H1 (cell line): ENCODE data around the gene AVPR2. TPM values are rescaled to one million over a fixed set of nuclear protein-coding genes. Genes with fewer than 3 reads are reported as not detected.

Source experiments
- ATF2 ChIP-seq: IDR thresholded peaks from 2 replicates; pipeline ENCODE4 v1.6.1; 2012; ENCODE audit warnings: low read length, inconsistent platforms
- CTBP2 ChIP-seq: IDR thresholded peaks from 2 replicates; pipeline ENCODE4 v1.7.0; 2011; ENCODE audit warnings: borderline replicate concordance, mild to moderate bottlenecking, moderate library complexity, mixed read lengths, low read length; ENCODE audit not compliant: insufficient read depth, insufficient read length
- HDAC6 ChIP-seq: IDR thresholded peaks from one replicate; pipeline ENCODE4 v1.7.1; 2012; ENCODE audit warnings: low read depth, mild to moderate bottlenecking, inconsistent platforms, low read length, moderate library complexity
- SIRT6 ChIP-seq: IDR thresholded peaks from one replicate; pipeline ENCODE4 v1.7.1; 2012; ENCODE audit warnings: low read length, inconsistent platforms
- polyA plus RNA-seq, 7 experiments: library from polyadenylated mRNA; depleted of rRNA in 3 of 7; stranded (reverse) in 5 of 7; unstranded in 2 of 7; fragments of >200 nt in 5 of 7; fragments of 200-250 nt in 2 of 7; gene quantifications; 1 replicate in 5 of 7; 2 replicates in 1 of 7; 4 replicates in 1 of 7; pipeline versions ENCODE4 v1.2.1 to v1.2.3, GENCODE V29; 2011 to 2013; ENCODE audit warnings: missing spikeins in 2 of 7, mixed read lengths in 2 of 7
- total RNA-seq: library from RNA; stranded (reverse); fragmentation: NEBNext Ultra II Directional; extraction: Animal tissue kit (Norgen Biotek cat#: 25700); gene quantifications from 2 replicates; pipeline ENCODE4 v1.2.1, GENCODE V29; 2021

AVPR2 gene
- total and polyA plus RNA-seq, 2 of the 8 experiments (the other 6 are each of a cell fraction or from before 2014, with no cell fraction given): 0.09 TPM; not detected in 1

GRCh38 chrX:153902385-153902784 is 2.1 kb upstream of the AVPR2 start (continued):
- TF ChIP-seq HDAC6 (no peak), ATF2 (no peak), SIRT6 (no peak), CTBP2 (no peak)
- TF ChIP-seq, all 59 proteins: peak for 0
